HT1080 (cell line): ENCODE measurements around the gene RSAD2. TPM values are rescaled to one million over a fixed set of nuclear protein-coding genes. Genes with fewer than 3 reads are reported as not detected.

Experiments used
- DNase-seq: peaks from one replicate; pipeline ENCODE4 v3.0.0-alpha.2; 2015; ENCODE audit warnings: low read depth
- total RNA-seq: library from RNA; depleted of rRNA; stranded (reverse); fragments of >200 nt; shearing (Covaris generic); gene quantifications from 2 replicates; pipeline ENCODE4 v1.2.3, GENCODE V29; 2014; rRNA removed

Gene RSAD2
- total RNA-seq, 1 experiment from 2014 or later = not detected

DNA sequence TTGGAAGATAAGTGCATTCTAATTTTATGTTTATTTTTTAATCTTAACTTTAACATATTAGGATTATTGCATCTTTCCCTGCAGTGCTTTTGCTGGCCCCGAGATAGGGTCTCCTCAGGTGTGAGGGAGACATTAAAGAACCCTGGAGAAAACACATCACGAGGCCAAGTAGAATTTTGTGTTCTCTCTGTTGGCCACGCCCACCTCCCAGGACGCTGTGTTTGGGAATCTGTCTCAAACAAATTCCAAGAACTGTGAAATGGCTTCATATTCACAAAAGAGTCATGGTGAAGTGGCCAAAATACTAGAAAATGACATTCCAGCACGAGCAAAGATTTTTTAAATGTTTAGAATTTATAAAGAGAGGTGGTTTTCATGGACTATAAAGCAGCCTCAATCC, 67.0 kb downstream of the RSAD2 start:
- no peak for DNase-seq

DNA sequence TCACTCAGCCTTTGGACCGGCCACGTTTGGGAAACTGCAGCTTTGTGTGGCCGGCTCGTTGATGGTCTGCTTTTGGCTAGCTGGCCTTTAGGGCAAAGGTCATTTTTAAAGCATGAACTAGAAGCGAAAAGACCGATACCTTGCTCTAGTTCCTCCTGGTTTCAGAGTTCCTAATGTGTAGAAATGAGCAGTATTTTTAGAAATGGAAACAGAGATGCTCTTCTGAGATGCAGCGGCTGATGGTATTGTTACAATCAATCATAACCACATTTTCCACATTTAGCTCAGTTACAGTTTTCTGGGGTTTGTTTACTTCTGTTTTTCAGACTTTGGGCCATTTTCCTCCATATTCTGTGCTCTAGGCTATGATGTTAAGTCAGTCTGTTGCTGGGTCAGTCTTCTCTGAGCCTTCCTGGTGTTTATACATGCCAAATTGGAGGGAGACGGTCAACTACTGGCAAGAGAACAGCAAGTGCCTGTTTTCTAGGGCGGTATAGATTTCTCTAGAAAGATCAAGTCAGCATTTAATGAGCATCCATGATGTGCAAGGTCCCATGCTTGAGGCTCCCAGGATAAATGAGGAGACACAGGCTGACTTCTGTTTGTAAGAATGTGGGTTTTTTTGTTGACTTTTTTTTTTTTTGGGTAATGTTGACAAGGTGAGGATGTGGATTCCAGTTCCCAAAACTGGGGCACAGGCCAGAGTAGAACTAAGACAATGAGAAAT, 67.7 kb downstream of the RSAD2 start:
- no peak for DNase-seq

DNA sequence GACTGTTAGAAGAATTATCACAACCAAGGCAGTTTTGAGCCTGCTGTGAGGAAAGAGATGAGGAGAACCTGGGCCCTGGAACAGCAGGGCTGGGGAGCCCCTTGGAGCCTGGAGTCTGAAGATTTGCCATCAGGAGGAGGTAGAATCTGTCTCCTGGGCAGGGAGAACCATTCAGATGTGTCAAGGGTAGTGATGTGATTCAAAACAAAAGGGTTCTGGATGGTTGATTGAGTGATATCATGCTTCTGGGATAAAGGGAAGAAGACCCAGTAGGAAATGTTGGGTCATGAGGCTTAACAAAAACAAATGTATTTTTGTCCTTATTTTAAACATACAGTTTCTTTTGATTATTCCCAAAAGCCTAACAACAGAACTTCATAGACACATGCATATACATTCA, 68.2 kb downstream of the RSAD2 start:
- DNase-seq = no peak

DNA sequence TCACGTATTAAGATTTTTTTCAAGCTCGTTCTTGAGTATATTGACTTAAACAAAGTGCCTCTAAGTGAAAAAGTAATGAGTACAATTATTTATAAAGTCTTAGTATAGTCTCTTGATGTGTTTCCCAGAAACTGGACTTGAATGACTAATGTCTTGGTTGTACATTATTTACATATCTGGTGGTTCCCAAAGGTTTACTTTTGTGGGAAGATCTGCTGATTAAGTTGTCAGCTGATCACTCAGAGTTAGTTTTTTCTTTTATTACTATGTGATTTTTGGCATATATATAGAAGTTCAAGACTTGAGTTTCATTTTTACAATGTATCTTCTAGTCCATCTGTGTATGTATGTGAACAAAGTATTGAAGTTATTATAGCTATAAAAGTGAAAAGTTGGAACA, 69.1 kb downstream of the RSAD2 start:
- DNase-seq = peak; percentile 81

Other genes with a start within 250 kb of the RSAD2 start
- 2.7 and 6.0 TPM in 2 replicates for gene CMPK2, start 11.9 kb upstream of the RSAD2 start, total RNA-seq
- gene RNF144A, start 39.6 kb downstream of the RSAD2 start, total RNA-seq = 30.0 and 30.3 TPM in 2 replicates